ENCODE measurements around the gene CGB7. TPM values are rescaled to one million over a fixed set of nuclear protein-coding genes. Genes with fewer than 3 reads are reported as not detected.

Gene CGB7
- total and polyA plus RNA-seq, 2 of the 13 experiments (the other 11 are each of a cell fraction or from before 2014, with no cell fraction given) = 0.07 TPM; not detected in 1

DNA sequence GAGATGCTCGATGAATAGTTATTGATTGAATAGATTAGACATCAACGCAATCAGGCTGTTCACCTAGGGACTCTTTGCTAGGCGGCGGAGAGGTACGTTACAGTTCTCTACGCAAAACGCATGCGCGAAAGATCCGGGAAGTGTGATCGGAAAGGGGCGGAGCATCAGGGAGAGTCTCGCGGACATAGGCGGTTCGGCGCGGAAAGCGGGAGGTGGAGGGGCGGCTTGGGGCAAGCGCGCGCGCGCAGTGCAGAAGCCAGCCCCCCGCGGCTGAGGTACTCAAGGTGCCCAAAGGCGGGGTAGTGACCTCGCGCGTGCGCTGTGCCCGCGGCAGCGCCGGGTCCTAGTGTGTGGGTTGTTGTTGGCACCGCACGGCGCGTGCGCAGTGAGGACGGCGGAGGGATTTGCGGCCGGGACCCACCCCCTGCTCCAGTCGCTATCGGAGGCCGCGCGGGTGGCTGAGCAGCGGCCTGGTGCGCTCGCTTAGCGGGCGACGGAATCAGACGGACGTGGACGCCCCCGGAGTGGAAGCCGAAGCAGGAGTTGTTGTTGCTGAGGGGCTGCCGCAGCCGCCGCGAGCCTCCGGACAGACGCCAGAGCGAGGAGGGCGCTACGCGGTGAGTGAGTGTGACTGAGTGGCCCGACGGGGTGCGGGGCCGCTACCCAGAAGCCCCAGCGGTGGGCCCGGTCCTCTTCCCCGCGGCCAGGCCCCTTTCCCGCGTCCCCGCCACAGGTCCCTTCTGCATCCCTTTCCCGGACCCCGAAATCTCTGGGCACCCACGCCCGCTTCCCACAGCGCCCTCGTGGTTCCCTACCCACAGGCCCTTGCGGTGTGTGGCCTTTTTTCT is 27.7 kb upstream of the CGB7 start, which contains the start of gene SNRNP70 (continued):
- TF ChIP-seq PRDM4 (CRISPR knock-in tag; IDR thresholded peaks at IDR 0.05; ENCODE audit: borderline replicate concordance) (no peak), E2F5 (CRISPR knock-in tag; conservative IDR thresholded peaks at IDR 0.05) (peak; percentile 63; the same call in 1 of the 2 replicates), MAFK (conservative IDR thresholded peaks at IDR 0.05 in 1 of 2, IDR thresholded peaks at IDR 0.05 in 1 of 2; ENCODE audit: low read length in 2 of 2) (no peak), ZNF780A (CRISPR knock-in tag; IDR thresholded peaks at IDR 0.05) (no peak), SMAD1 (CRISPR knock-in tag; IDR thresholded peaks at IDR 0.05; ENCODE audit: borderline replicate concordance, low read depth) (no peak), ZNF616 (CRISPR knock-in tag; IDR thresholded peaks at IDR 0.05; ENCODE audit: low read depth) (peak; percentile 92; the same call in 1 of the 2 replicates), NCOA5 (CRISPR knock-in tag; IDR thresholded peaks at IDR 0.05) (0 out of 2 replicates have a peak, but pooled peaks have one; percentile 36), ZNF766 (CRISPR knock-in tag; IDR thresholded peaks at IDR 0.05; ENCODE audit: borderline replicate concordance) (peak; percentile 67; the same call in 1 of the 2 replicates), JARID2 (CRISPR knock-in tag; IDR thresholded peaks at IDR 0.05; ENCODE audit: insufficient replicate concordance) (peak; percentile 70), PHF8 (CRISPR knock-in tag; IDR thresholded peaks at IDR 0.05) (peak; percentile 99), ZNF605 (CRISPR knock-in tag; IDR thresholded peaks at IDR 0.05) (peak; percentile 73; the same call in 1 of the 2 replicates), MLLT10 (CRISPR knock-in tag; IDR thresholded peaks at IDR 0.05) (peak; percentile 84; the same call in 1 of the 2 replicates), MLXIP (CRISPR knock-in tag; IDR thresholded peaks at IDR 0.05; ENCODE audit: borderline replicate concordance) (peak; percentile 38; the same call in 1 of the 2 replicates)
- TF ChIP-seq, protein P1, sequence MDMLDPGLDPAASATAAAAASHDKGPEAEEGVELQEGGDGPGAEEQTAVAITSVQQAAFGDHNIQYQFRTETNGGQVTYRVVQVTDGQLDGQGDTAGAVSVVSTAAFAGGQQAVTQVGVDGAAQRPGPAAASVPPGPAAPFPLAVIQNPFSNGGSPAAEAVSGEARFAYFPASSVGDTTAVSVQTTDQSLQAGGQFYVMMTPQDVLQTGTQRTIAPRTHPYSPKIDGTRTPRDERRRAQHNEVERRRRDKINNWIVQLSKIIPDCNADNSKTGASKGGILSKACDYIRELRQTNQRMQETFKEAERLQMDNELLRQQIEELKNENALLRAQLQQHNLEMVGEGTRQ (IDR thresholded peaks at IDR 0.05; ENCODE audit: low read depth, low read length) = no peak
- TF ChIP-seq, protein P1 (CRISPR knock-in tag; IDR thresholded peaks at IDR 0.05; ENCODE audit: borderline replicate concordance) = peak; percentile 35; the same call in 1 of the 2 replicates
- TF ChIP-seq, protein P2, sequence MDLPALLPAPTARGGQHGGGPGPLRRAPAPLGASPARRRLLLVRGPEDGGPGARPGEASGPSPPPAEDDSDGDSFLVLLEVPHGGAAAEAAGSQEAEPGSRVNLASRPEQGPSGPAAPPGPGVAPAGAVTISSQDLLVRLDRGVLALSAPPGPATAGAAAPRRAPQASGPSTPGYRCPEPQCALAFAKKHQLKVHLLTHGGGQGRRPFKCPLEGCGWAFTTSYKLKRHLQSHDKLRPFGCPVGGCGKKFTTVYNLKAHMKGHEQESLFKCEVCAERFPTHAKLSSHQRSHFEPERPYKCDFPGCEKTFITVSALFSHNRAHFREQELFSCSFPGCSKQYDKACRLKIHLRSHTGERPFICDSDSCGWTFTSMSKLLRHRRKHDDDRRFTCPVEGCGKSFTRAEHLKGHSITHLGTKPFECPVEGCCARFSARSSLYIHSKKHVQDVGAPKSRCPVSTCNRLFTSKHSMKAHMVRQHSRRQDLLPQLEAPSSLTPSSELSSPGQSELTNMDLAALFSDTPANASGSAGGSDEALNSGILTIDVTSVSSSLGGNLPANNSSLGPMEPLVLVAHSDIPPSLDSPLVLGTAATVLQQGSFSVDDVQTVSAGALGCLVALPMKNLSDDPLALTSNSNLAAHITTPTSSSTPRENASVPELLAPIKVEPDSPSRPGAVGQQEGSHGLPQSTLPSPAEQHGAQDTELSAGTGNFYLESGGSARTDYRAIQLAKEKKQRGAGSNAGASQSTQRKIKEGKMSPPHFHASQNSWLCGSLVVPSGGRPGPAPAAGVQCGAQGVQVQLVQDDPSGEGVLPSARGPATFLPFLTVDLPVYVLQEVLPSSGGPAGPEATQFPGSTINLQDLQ (CRISPR knock-in tag; IDR thresholded peaks at IDR 0.05) = peak; percentile 94; the same call in 1 of the 2 replicates
